ENCODE results near the gene HDGFL1.

The HDGFL1 gene

GRCh38 chr6:22536122-22536521, 33.2 kb upstream of the HDGFL1 start:
- Histone ChIP-seq H3K36me3 (replicated peaks) (no peaks in the 10 kb centered on the region), H3K4me3 (ENCODE audit: low read depth, low read length) (no peak overlapping the region), H3K27ac (no peak overlapping the region), H3K27me3 (replicated peaks) (no peaks in the 10 kb centered on the region)
- no peak for DNase-seq
- TF ChIP-seq CTCF (IDR thresholded peaks at IDR 0.05; ENCODE audit: low read depth, low read length, missing control alignments): no peak
- in situ Hi-C loops (cut with HindIII; ENCODE audit: low pct_ligation_motif_present, low sequenced_read_pairs): no loop called here

- no peak overlapping the region for H3K4me3 ChIP-seq (ENCODE audit: low read depth, low read length)
- in situ Hi-C loops (cut with HindIII; ENCODE audit: low pct_ligation_motif_present, low sequenced_read_pairs): no loop called here
- no peak overlapping the region for H3K27ac ChIP-seq
- TF ChIP-seq CTCF (IDR thresholded peaks at IDR 0.05; ENCODE audit: low read depth, low read length, missing control alignments): no peak
- no peaks in the 10 kb centered on the region for H3K27me3 ChIP-seq (replicated peaks)
- DNase-seq: no peak
- H3K36me3 ChIP-seq (replicated peaks): no peaks in the 10 kb centered on the region
These were observed 24.9 kb upstream of the HDGFL1 start for GRCh38 chr6:22544476-22544875.

GRCh38 chr6:22545051-22545450, 24.3 kb upstream of the HDGFL1 start:
- in situ Hi-C loops (cut with HindIII; ENCODE audit: low pct_ligation_motif_present, low sequenced_read_pairs): no loop called here
- Histone ChIP-seq H3K27ac (no peak overlapping the region), H3K36me3 (replicated peaks) (no peaks in the 10 kb centered on the region), H3K27me3 (replicated peaks) (no peaks in the 10 kb centered on the region), H3K4me3 (ENCODE audit: low read depth, low read length) (no peak overlapping the region)
- DNase-seq: no peak
- TF ChIP-seq CTCF (IDR thresholded peaks at IDR 0.05; ENCODE audit: low read depth, low read length, missing control alignments): no peak

- H3K27me3 ChIP-seq (replicated peaks): no peaks in the 10 kb centered on the region
- H3K27ac ChIP-seq: no peak overlapping the region
- DNase-seq: no peak
- no peaks in the 10 kb centered on the region for H3K36me3 ChIP-seq (replicated peaks)
- no peak for TF ChIP-seq CTCF (IDR thresholded peaks at IDR 0.05; ENCODE audit: low read depth, low read length, missing control alignments)
- in situ Hi-C loops (cut with HindIII; ENCODE audit: low pct_ligation_motif_present, low sequenced_read_pairs): no loop called here
- no peak overlapping the region for H3K4me3 ChIP-seq (ENCODE audit: low read depth, low read length)
These were observed 23.1 kb upstream of the HDGFL1 start for GRCh38 chr6:22546236-22546635.

GRCh38 chr6:22550971-22551670, 18.2 kb upstream of the HDGFL1 start:
- H3K27ac ChIP-seq: no peak overlapping the region
- no peak for DNase-seq
- TF ChIP-seq CTCF (IDR thresholded peaks at IDR 0.05; ENCODE audit: low read depth, low read length, missing control alignments): no peak
- H3K36me3 ChIP-seq (replicated peaks): no peaks in the 10 kb centered on the region
- in situ Hi-C loops (cut with HindIII; ENCODE audit: low pct_ligation_motif_present, low sequenced_read_pairs): no loop called here
- no peaks in the 10 kb centered on the region for H3K27me3 ChIP-seq (replicated peaks)
- no peak overlapping the region for H3K4me3 ChIP-seq (ENCODE audit: low read depth, low read length)

- DNase-seq: no peak
- Histone ChIP-seq H3K36me3 (replicated peaks) (no peaks in the 10 kb centered on the region), H3K27ac (no peak overlapping the region), H3K27me3 (replicated peaks) (no peaks in the 10 kb centered on the region), H3K4me3 (ENCODE audit: low read depth, low read length) (no peak overlapping the region)
- no peak for TF ChIP-seq CTCF (IDR thresholded peaks at IDR 0.05; ENCODE audit: low read depth, low read length, missing control alignments)
- in situ Hi-C loops (cut with HindIII; ENCODE audit: low pct_ligation_motif_present, low sequenced_read_pairs): no loop called here
These were observed 13.1 kb upstream of the HDGFL1 start for GRCh38 chr6:22556266-22556665.
